Measurements from ENCODE around the gene CAMK1D.
"Not testable (repeated sequence)": the region's sequence is repeated elsewhere in the genome, so short reads cannot be mapped to it uniquely, and the experiment has no call there.

CAMK1D gene

GRCh38 chr10:12491491-12491890 lies 142.1 kb downstream of the CAMK1D start:
- no peak for TF ChIP-seq EZH2 (IDR thresholded peaks at IDR 0.05; ENCODE audit: borderline replicate concordance, low read depth, low read length, severe bottlenecking)
- TF ChIP-seq, protein P1, sequence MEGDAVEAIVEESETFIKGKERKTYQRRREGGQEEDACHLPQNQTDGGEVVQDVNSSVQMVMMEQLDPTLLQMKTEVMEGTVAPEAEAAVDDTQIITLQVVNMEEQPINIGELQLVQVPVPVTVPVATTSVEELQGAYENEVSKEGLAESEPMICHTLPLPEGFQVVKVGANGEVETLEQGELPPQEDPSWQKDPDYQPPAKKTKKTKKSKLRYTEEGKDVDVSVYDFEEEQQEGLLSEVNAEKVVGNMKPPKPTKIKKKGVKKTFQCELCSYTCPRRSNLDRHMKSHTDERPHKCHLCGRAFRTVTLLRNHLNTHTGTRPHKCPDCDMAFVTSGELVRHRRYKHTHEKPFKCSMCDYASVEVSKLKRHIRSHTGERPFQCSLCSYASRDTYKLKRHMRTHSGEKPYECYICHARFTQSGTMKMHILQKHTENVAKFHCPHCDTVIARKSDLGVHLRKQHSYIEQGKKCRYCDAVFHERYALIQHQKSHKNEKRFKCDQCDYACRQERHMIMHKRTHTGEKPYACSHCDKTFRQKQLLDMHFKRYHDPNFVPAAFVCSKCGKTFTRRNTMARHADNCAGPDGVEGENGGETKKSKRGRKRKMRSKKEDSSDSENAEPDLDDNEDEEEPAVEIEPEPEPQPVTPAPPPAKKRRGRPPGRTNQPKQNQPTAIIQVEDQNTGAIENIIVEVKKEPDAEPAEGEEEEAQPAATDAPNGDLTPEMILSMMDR (IDR thresholded peaks at IDR 0.05; ENCODE audit: borderline replicate concordance, extremely low read depth, low read length, poor library complexity, severe bottlenecking): no peak
- DNase-seq (no peak), ATAC-seq (ENCODE audit: insufficient read depth, low read depth) (no peak)
- no peaks in the 10 kb centered on the region for H3K79me2 ChIP-seq (ENCODE audit: insufficient read depth, low read length)
- no peak overlapping the region for H2AFZ ChIP-seq (ENCODE audit: low read depth, low read length)
- H3K27me3 ChIP-seq (ENCODE audit: insufficient read depth, low read length, poor library complexity): no peaks in the 10 kb centered on the region
- no peak overlapping the region for H3K9ac ChIP-seq (ENCODE audit: low read depth, low read length)
- no peaks in the 10 kb centered on the region for H3K4me1 ChIP-seq (ENCODE audit: insufficient read depth, low read length)
- no peaks in the 10 kb centered on the region for H3K9me3 ChIP-seq (ENCODE audit: insufficient read depth, low read length, severe bottlenecking)
- H3K4me2 ChIP-seq (ENCODE audit: insufficient read depth, low read length): no peak overlapping the region
- H3K4me3 ChIP-seq (ENCODE audit: low read depth in 1 of 2, low read length in 2 of 2): no peak overlapping the region
- H3K36me3 ChIP-seq (ENCODE audit: insufficient read depth, low read length): no peaks in the 10 kb centered on the region
- H3K27ac ChIP-seq (ENCODE audit: low read length): no peak overlapping the region
- H4K20me1 ChIP-seq (ENCODE audit: insufficient read depth, low read length): 0 out of 2 replicates have a peak, but pooled peaks cover 2% of the 10 kb centered on the region

DNA sequence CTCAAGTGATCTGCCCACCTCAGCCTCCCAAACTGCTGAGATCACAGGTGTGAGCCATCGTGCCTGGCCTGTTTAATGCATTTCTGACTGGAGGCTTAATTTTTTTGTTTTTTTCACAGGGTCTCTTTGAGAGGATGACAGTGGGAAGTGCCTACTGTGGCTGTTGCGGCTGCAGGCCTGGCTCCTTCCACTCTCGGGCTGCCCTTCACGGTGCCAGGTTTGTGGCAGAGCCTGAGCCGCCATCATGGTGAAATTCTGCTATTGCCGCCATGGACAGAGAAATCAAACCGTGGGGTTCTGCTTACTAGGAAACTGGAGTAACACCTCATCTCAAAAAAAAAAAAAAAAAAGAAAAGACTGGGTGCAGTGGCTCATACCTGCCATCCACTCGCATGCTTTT lies 142.7 kb downstream of the CAMK1D start:
- TF ChIP-seq, protein P1 (IDR thresholded peaks at IDR 0.05; ENCODE audit: borderline replicate concordance, extremely low read depth, low read length, poor library complexity, severe bottlenecking): no peak
- no peak for TF ChIP-seq EZH2 (IDR thresholded peaks at IDR 0.05; ENCODE audit: borderline replicate concordance, low read depth, low read length, severe bottlenecking)
- Histone ChIP-seq H3K4me3 (ENCODE audit: low read depth in 1 of 2, low read length in 2 of 2) (no peak overlapping the region), H4K20me1 (ENCODE audit: insufficient read depth, low read length) (0 out of 2 replicates have a peak, but pooled peaks cover 2% of the 10 kb centered on the region)

GRCh38 chr10:12497046-12497445 lies 147.7 kb downstream of the CAMK1D start:
- H3K27ac ChIP-seq (ENCODE audit: low read length); H3K9me3 ChIP-seq (ENCODE audit: insufficient read depth, low read length, severe bottlenecking); ATAC-seq (ENCODE audit: insufficient read depth, low read depth); H2AFZ ChIP-seq (ENCODE audit: low read depth, low read length); H3K27me3 ChIP-seq (ENCODE audit: insufficient read depth, low read length, poor library complexity); H3K4me2 ChIP-seq (ENCODE audit: insufficient read depth, low read length); H4K20me1 ChIP-seq (ENCODE audit: insufficient read depth, low read length); H3K36me3 ChIP-seq (ENCODE audit: insufficient read depth, low read length); H3K4me1 ChIP-seq (ENCODE audit: insufficient read depth, low read length); H3K79me2 ChIP-seq (ENCODE audit: insufficient read depth, low read length); DNase-seq; H3K4me3 ChIP-seq (ENCODE audit: low read depth in 1 of 2, low read length in 2 of 2); H3K9ac ChIP-seq (ENCODE audit: low read depth, low read length): not testable (repeated sequence)

More for the DNA sequence above, 142.7 kb downstream of the CAMK1D start:
- H3K36me3 ChIP-seq (ENCODE audit: insufficient read depth, low read length): no peaks in the 10 kb centered on the region
- no peak overlapping the region for H2AFZ ChIP-seq (ENCODE audit: low read depth, low read length)
- H3K4me2 ChIP-seq (ENCODE audit: insufficient read depth, low read length): no peak overlapping the region
- no peaks in the 10 kb centered on the region for H3K79me2 ChIP-seq (ENCODE audit: insufficient read depth, low read length)
- H3K9ac ChIP-seq (ENCODE audit: low read depth, low read length): no peak overlapping the region
- no peak overlapping the region for H3K27ac ChIP-seq (ENCODE audit: low read length)
- H3K4me1 ChIP-seq (ENCODE audit: insufficient read depth, low read length): no peaks in the 10 kb centered on the region
- no peak for ATAC-seq (ENCODE audit: insufficient read depth, low read depth)
- H3K9me3 ChIP-seq (ENCODE audit: insufficient read depth, low read length, severe bottlenecking): no peaks in the 10 kb centered on the region
- DNase-seq: no peak
- no peaks in the 10 kb centered on the region for H3K27me3 ChIP-seq (ENCODE audit: insufficient read depth, low read length, poor library complexity)

GRCh38 chr10:12499076-12499986 lies 150.0 kb downstream of the CAMK1D start:
- H3K79me2 ChIP-seq (ENCODE audit: insufficient read depth, low read length): no peaks in the 10 kb centered on the region
- no peak overlapping the region for H3K4me3 ChIP-seq (ENCODE audit: low read depth in 1 of 2, low read length in 2 of 2)
- no peaks in the 10 kb centered on the region for H3K4me1 ChIP-seq (ENCODE audit: insufficient read depth, low read length)
- no peak overlapping the region for H3K27ac ChIP-seq (ENCODE audit: low read length)
- no peak overlapping the region for H3K9ac ChIP-seq (ENCODE audit: low read depth, low read length)
- no peak overlapping the region for H3K4me2 ChIP-seq (ENCODE audit: insufficient read depth, low read length)
- no peak overlapping the region for H2AFZ ChIP-seq (ENCODE audit: low read depth, low read length)
- H3K27me3 ChIP-seq (ENCODE audit: insufficient read depth, low read length, poor library complexity): no peaks in the 10 kb centered on the region
- peaks cover 15% of the 10 kb centered on the region for H4K20me1 ChIP-seq (ENCODE audit: insufficient read depth, low read length)
- DNase-seq: no peak
- H3K36me3 ChIP-seq (ENCODE audit: insufficient read depth, low read length): no peaks in the 10 kb centered on the region
- no peak for ATAC-seq (ENCODE audit: insufficient read depth, low read depth)
- no peaks in the 10 kb centered on the region for H3K9me3 ChIP-seq (ENCODE audit: insufficient read depth, low read length, severe bottlenecking)
- no peak for TF ChIP-seq EZH2 (IDR thresholded peaks at IDR 0.05; ENCODE audit: borderline replicate concordance, low read depth, low read length, severe bottlenecking)
- TF ChIP-seq, protein P1 (IDR thresholded peaks at IDR 0.05; ENCODE audit: borderline replicate concordance, extremely low read depth, low read length, poor library complexity, severe bottlenecking): no peak

Measured in DND-41 (cell line).